Esophagus muscularis mucosa (tissue), 4 donors: ENCODE measurements around the gene RNF130. TPM values are rescaled to one million over a fixed set of nuclear protein-coding genes. Genes with fewer than 3 reads are reported as not detected.

Source experiments
- DNase-seq: peaks from one replicate; pipeline ENCODE4 v3.0.0-alpha.2; 2017; ENCODE audit errors: extremely low spot score
- H3K27ac ChIP-seq, 4 donors: fragments of 200-600 bp; sonication (generic); replicated peaks in 1 of 4; 1 replicate in 3 of 4; 2 replicates in 1 of 4; pipeline ENCODE4 v1.5.1; 2016 to 2019; ENCODE audit warnings: mild to moderate bottlenecking in 1 of 4
- H3K27me3 ChIP-seq, 4 donors: fragments of 200-600 bp; sonication (generic); one replicate each; pipeline versions ENCODE4 v1.5.1 to v1.6.0; 2016 to 2019
- H3K36me3 ChIP-seq, 4 donors: fragments of 200-600 bp; sonication (generic); one replicate each; pipeline ENCODE4 v1.5.1; 2016 to 2019
- H3K4me1 ChIP-seq, 4 donors: fragments of 200-600 bp; sonication (generic); one replicate each; pipeline ENCODE4 v1.5.1; 2016 to 2019
- H3K4me3 ChIP-seq, 4 donors: fragments of 200-600 bp; sonication (generic); 1 replicate in 2 of 4; 2 replicates in 2 of 4; pipeline ENCODE4 v1.5.1; 2016 to 2019; ENCODE audit warnings: mild to moderate bottlenecking in 4 of 4, moderate library complexity in 1 of 4
- H3K9me3 ChIP-seq, 4 donors: fragments of 200-600 bp; sonication (generic); 1 replicate in 3 of 4; 2 replicates in 1 of 4; pipeline ENCODE4 v1.5.1; 2016 to 2019
- CTCF ChIP-seq, 3 experiments: fragments of 200-600 bp in 2 of 3; fragments of 450-650 bp in 1 of 3; sonication (generic) in 2 of 3; IDR thresholded peaks; one replicate each; pipeline ENCODE4 v1.5.1; 2017 to 2019; ENCODE audit warnings: antibody characterized with exemption in 3 of 3, mild to moderate bottlenecking in 2 of 3, moderate library complexity in 1 of 3
- EP300 ChIP-seq: sonication (generic); formaldehyde crosslinking; IDR thresholded peaks from one replicate; pipeline ENCODE4 v1.6.1; 2017; ENCODE audit warnings: antibody characterized with exemption
- POLR2A ChIP-seq: fragments of 450-650 bp; IDR thresholded peaks from one replicate; pipeline ENCODE4 v1.6.1; 2017; ENCODE audit warnings: antibody characterized with exemption, moderate library complexity, mild to moderate bottlenecking, low read depth
- POLR2AphosphoS5 ChIP-seq, 2 donors: sonication (generic); formaldehyde crosslinking; IDR thresholded peaks; one replicate each; pipeline ENCODE4 v1.6.1; 2017; ENCODE audit warnings: antibody characterized with exemption in 2 of 2
- WGBS: methylation state at CpG from one replicate; pipeline ENCODE4 v1.1.5; 2018; 5-methylcytosine and 5-hydroxymethylcytosine counted together
- intact Hi-C: fragments of 100-400 bp; cut with DNase I; formaldehyde crosslinking; loops from one replicate; pipeline ENCODE4 v1.15.1; 2023
- total RNA-seq, 4 donors: library from RNA; depleted of rRNA; stranded (reverse); fragments of >200 nt; gene quantifications; one replicate each; pipeline versions ENCODE4 v1.1.0 to v1.2.1, GENCODE V29; 2016

RNF130 gene
- total RNA-seq, 4 donors from 2014 or later = 98.4 to 136 (median 108) TPM

GRCh38 chr5:180059326-180059725, 12.2 kb downstream of the RNF130 start:
- intact Hi-C loops = no loop called here

GRCh38 chr5:180056153-180056552, 15.4 kb downstream of the RNF130 start:
- 96% methylated on average over 1 of the region's 1 CpG for WGBS
- Histone ChIP-seq H3K9me3 (no peaks in the 10 kb centered on the region), H3K4me1 (peaks cover 9 to 42% (median 26%) of the 10 kb centered on the region in 4 donors), H3K36me3 (no peaks in the 10 kb centered on the region), H3K27ac (no peak overlapping the region), H3K27me3 (no peaks in the 10 kb centered on the region), H3K4me3 (no peak overlapping the region)
- intact Hi-C loops = no loop called here
- TF ChIP-seq POLR2AphosphoS5 (IDR thresholded peaks at IDR 0.05) = no peak
- TF ChIP-seq EP300 = no peak
- no peak for TF ChIP-seq POLR2A
- TF ChIP-seq CTCF (IDR thresholded peaks at IDR 0.05) = no peak
- DNase-seq = no peak

More at GRCh38 chr5:180059326-180059725, 12.2 kb downstream of the RNF130 start:
- H3K27ac ChIP-seq = no peak overlapping the region
- peaks cover 0 to 14% (median 8%) of the 10 kb centered on the region in 4 donors for H3K4me1 ChIP-seq
- H3K4me3 ChIP-seq = no peak overlapping the region
- TF ChIP-seq POLR2AphosphoS5 (IDR thresholded peaks at IDR 0.05) = no peak
- no peak for TF ChIP-seq EP300
- no peaks in the 10 kb centered on the region for H3K9me3 ChIP-seq
- no peaks in the 10 kb centered on the region for H3K36me3 ChIP-seq
- no peak for DNase-seq
- no peaks in the 10 kb centered on the region for H3K27me3 ChIP-seq
- WGBS = 86% methylated on average over 6 of the region's 6 CpGs

DNA sequence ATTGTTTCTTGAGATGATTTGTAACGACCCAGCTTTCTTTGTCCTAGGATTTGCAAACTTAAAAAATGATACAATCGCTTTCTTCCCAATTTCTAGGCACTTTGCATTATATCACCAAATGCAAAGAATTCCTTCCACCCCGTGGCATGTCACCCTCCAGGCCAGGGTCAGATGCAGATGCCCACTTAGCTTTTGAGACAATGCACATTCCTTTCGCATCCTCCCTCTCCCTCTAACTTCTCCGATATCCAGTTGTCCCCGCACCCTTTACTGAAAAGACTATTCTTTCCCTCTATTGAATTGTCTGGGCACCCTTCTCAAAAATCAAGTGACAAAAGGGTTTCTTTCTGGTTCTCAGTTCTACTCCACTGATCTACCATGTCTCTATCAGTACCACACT, 17.3 kb downstream of the RNF130 start:
- 82% methylated on average over 6 of the region's 6 CpGs for WGBS
- Histone ChIP-seq H3K27me3 (no peaks in the 10 kb centered on the region), H3K4me1 (peaks cover 18 to 59% (median 33%) of the 10 kb centered on the region in 4 donors), H3K4me3 (no peak overlapping the region), H3K9me3 (no peaks in the 10 kb centered on the region), H3K27ac (peak overlapping the region in 1 of 4 donors; percentile 54), H3K36me3 (no peaks in the 10 kb centered on the region)
- DNase-seq = no peak
- no peak for TF ChIP-seq CTCF (IDR thresholded peaks at IDR 0.05)
- TF ChIP-seq EP300 = no peak
- no peak for TF ChIP-seq POLR2AphosphoS5 (IDR thresholded peaks at IDR 0.05)
- no peak for TF ChIP-seq POLR2A
- intact Hi-C loops = no loop called here

DNA sequence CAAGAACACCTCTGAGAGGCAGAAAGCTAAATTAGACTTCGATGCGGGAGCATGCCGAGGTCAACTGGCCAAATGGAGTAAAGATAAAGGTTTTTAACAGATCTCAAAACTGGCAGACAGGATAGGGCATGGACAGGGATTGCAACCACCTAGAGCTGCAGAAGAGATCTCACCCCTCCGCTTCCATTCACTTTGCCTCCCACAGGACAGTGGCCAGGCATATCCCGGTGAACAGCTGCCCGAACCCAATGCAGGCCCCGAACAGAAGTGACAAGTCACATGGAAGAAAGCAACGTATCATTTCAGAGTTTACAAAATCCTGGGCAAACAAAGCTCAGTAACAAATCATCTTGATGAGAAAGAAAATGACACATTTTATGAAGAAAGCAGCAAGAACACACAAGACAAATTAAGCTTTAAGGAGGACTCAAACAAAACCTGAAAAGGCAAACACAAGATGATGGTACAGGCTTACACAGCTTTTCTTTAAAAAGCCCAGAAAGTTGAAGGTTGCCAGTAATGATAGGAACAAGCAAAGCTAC, 18.4 kb downstream of the RNF130 start:
- Histone ChIP-seq H3K27me3 (no peaks in the 10 kb centered on the region), H3K4me3 (peak overlapping the region in 1 of 4 donors; percentile 7), H3K9me3 (no peaks in the 10 kb centered on the region), H3K27ac (peak overlapping the region in 2 of 4 donors; percentile 27 to 49), H3K36me3 (no peaks in the 10 kb centered on the region), H3K4me1 (peaks cover 29 to 70% (median 44%) of the 10 kb centered on the region in 4 donors)
- no peak for TF ChIP-seq CTCF (IDR thresholded peaks at IDR 0.05)
- TF ChIP-seq POLR2AphosphoS5 (IDR thresholded peaks at IDR 0.05) = no peak
- TF ChIP-seq POLR2A = no peak
- TF ChIP-seq EP300 = no peak
- 78% methylated on average over 8 of the region's 8 CpGs for WGBS
- intact Hi-C loops = no loop called here
- DNase-seq = no peak

DNA sequence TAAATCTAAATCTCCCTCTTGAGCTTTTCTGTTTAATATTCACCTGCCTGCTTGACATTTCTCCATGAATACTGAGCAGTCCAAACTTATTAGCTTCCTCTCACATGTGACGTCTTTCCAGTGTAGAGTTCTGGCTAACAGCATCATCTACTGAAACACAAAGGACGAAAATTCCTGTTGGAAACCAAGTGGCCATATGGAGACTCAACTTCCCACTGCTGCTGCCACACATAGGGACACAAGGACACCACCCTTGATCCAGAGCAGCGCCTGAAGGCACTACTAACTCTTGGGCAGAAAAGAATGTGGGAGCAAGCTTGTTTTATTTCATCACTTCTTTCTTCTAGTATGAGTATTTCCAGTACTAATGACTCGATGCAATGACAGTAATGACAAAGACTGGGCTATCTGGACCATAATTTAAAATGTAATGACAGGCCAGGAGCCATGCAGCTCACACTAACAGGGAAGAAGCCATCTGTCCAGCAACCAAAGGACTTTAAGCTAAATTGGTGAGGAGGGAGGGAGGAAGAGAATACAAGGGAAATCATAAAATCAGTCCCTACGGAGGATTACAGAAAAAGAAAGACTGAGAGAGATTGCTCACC, 19.2 kb downstream of the RNF130 start:
- Histone ChIP-seq H3K36me3 (no peaks in the 10 kb centered on the region), H3K27ac (no peak overlapping the region), H3K9me3 (no peaks in the 10 kb centered on the region), H3K27me3 (no peaks in the 10 kb centered on the region), H3K4me1 (peaks cover 35 to 76% (median 51%) of the 10 kb centered on the region in 4 donors), H3K4me3 (no peak overlapping the region)
- 90% methylated on average over 5 of the region's 5 CpGs for WGBS
- TF ChIP-seq CTCF (IDR thresholded peaks at IDR 0.05) (no peak), POLR2AphosphoS5 (IDR thresholded peaks at IDR 0.05) (no peak), POLR2A (no peak)
- DNase-seq = no peak
- intact Hi-C loops = no loop called here
